ENCODE measurements around the gene SPATS2L.

SPATS2L gene

DNA sequence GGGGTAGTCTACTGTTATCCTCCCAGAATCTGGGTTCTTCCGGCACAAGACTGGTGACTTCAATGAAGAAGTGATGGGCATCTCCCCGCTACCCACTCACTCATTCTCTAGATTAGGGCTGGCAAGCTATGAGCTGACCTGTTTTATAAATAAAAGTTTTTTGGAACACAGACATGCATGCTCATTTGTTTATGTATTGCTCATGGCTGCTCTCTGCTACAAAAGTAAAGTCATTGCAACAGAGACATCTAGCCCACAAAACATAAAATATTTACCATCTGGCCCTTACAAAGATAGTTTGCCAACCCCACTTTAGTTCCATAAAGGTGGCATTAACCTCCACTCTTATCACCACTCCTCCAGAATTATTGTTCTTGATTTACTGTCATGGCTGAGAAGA, 39.1 kb upstream of the SPATS2L start:
- no peak overlapping the region for H3K4me3 ChIP-seq (ENCODE audit: low read depth, low read length)
- H3K9me3 ChIP-seq (ENCODE audit: control insufficient read depth, insufficient read depth, low read depth, low read length), result no peaks in the 10 kb centered on the region
- H3K27ac ChIP-seq (ENCODE audit: extremely low read depth, low read depth, low read length), result no peak overlapping the region
- no peak for TF ChIP-seq ZNF19 (tag by site-specific recombination; IDR thresholded peaks at IDR 0.05; ENCODE audit: low read depth)
- no peak for TF ChIP-seq ZNF561 (tag by site-specific recombination; IDR thresholded peaks at IDR 0.05; ENCODE audit: borderline replicate concordance)
- TF ChIP-seq ZNF707 (tag by site-specific recombination; IDR thresholded peaks at IDR 0.05), result no peak
- TF ChIP-seq ZNF624 (tag by site-specific recombination; IDR thresholded peaks at IDR 0.05), result no peak
- TF ChIP-seq, protein P1, sequence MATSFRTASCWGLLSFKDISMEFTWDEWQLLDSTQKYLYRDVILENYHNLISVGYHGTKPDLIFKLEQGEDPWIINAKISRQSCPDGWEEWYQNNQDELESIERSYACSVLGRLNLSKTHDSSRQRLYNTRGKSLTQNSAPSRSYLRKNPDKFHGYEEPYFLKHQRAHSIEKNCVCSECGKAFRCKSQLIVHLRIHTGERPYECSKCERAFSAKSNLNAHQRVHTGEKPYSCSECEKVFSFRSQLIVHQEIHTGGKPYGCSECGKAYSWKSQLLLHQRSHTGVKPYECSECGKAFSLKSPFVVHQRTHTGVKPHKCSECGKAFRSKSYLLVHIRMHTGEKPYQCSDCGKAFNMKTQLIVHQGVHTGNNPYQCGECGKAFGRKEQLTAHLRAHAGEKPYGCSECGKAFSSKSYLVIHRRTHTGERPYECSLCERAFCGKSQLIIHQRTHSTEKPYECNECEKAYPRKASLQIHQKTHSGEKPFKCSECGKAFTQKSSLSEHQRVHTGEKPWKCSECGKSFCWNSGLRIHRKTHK (tag by site-specific recombination; IDR thresholded peaks at IDR 0.05), result no peak
- TF ChIP-seq ZNF391 (tag by site-specific recombination; IDR thresholded peaks at IDR 0.05; ENCODE audit: borderline replicate concordance, low read depth), result no peak
- TF ChIP-seq, protein P2, sequence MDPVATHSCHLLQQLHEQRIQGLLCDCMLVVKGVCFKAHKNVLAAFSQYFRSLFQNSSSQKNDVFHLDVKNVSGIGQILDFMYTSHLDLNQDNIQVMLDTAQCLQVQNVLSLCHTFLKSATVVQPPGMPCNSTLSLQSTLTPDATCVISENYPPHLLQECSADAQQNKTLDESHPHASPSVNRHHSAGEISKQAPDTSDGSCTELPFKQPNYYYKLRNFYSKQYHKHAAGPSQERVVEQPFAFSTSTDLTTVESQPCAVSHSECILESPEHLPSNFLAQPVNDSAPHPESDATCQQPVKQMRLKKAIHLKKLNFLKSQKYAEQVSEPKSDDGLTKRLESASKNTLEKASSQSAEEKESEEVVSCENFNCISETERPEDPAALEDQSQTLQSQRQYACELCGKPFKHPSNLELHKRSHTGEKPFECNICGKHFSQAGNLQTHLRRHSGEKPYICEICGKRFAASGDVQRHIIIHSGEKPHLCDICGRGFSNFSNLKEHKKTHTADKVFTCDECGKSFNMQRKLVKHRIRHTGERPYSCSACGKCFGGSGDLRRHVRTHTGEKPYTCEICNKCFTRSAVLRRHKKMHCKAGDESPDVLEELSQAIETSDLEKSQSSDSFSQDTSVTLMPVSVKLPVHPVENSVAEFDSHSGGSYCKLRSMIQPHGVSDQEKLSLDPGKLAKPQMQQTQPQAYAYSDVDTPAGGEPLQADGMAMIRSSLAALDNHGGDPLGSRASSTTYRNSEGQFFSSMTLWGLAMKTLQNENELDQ (tag by site-specific recombination; IDR thresholded peaks at IDR 0.05; ENCODE audit: low read depth), result no peak
- TF ChIP-seq, protein P3, sequence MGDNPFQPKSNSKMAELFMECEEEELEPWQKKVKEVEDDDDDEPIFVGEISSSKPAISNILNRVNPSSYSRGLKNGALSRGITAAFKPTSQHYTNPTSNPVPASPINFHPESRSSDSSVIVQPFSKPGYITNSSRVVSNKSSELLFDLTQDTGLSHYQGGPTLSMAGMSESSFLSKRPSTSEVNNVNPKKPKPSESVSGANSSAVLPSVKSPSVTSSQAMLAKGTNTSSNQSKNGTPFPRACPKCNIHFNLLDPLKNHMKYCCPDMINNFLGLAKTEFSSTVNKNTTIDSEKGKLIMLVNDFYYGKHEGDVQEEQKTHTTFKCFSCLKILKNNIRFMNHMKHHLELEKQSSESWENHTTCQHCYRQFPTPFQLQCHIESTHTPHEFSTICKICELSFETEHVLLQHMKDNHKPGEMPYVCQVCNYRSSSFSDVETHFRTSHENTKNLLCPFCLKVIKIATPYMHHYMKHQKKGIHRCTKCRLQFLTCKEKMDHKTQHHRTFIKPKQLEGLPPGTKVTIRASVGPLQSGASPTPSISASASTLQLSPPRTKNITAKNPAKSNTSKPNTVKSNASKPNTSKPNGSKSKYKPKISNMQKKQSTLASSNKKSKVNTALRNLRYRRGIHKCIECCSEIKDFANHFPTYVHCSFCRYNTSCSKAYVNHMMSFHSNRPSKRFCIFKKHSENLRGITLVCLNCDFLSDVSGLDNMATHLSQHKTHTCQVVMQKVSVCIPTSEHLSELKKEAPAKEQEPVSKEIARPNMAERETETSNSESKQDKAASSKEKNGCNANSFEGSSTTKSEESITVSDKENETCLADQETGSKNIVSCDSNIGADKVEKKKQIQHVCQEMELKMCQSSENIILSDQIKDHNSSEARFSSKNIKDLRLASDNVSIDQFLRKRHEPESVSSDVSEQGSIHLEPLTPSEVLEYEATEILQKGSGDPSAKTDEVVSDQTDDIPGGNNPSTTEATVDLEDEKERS (tag by site-specific recombination; IDR thresholded peaks at IDR 0.05), result no peak
- TF ChIP-seq, protein P4, sequence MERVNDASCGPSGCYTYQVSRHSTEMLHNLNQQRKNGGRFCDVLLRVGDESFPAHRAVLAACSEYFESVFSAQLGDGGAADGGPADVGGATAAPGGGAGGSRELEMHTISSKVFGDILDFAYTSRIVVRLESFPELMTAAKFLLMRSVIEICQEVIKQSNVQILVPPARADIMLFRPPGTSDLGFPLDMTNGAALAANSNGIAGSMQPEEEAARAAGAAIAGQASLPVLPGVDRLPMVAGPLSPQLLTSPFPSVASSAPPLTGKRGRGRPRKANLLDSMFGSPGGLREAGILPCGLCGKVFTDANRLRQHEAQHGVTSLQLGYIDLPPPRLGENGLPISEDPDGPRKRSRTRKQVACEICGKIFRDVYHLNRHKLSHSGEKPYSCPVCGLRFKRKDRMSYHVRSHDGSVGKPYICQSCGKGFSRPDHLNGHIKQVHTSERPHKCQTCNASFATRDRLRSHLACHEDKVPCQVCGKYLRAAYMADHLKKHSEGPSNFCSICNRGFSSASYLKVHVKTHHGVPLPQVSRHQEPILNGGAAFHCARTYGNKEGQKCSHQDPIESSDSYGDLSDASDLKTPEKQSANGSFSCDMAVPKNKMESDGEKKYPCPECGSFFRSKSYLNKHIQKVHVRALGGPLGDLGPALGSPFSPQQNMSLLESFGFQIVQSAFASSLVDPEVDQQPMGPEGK (tag by site-specific recombination; IDR thresholded peaks at IDR 0.05), result no peak
- H3K36me3 ChIP-seq (ENCODE audit: control insufficient read depth in 2 of 2, insufficient read depth in 1 of 2, low read length in 2 of 2), result no peaks in the 10 kb centered on the region
- ChIA-PET CTCF (no interaction called here), POLR2A (no interaction called here)
- H3K4me1 ChIP-seq (ENCODE audit: control insufficient read depth, insufficient read depth, low read length), result no peaks in the 10 kb centered on the region

DNA sequence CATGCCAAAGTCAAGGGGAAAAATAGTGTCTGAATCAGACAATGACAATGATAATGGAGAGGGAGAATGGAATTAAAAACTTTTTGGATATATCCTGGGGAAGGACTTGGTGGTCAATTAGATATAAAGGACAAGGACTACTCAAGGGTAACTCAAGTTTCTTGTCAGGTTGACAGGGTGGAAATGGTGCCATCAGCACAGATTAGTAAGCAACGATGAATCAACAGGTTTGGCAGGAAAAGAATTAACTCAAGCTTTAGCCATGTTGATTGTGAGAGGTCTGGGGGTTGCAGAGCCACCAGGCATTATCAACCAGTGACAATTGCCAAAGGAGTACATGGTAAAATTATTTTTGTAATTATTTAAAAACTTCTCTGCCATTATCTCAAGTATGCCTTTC, 35.8 kb upstream of the SPATS2L start:
- Histone ChIP-seq H3K4me1 (ENCODE audit: control insufficient read depth, insufficient read depth, low read length) (no peaks in the 10 kb centered on the region), H3K9me3 (ENCODE audit: control insufficient read depth, insufficient read depth, low read depth, low read length) (no peaks in the 10 kb centered on the region), H3K4me3 (ENCODE audit: low read depth, low read length) (no peak overlapping the region), H3K36me3 (ENCODE audit: control insufficient read depth in 2 of 2, insufficient read depth in 1 of 2, low read length in 2 of 2) (no peaks in the 10 kb centered on the region), H3K27ac (ENCODE audit: extremely low read depth, low read depth, low read length) (no peak overlapping the region)
- TF ChIP-seq SCRT2 (tag by site-specific recombination; IDR thresholded peaks at IDR 0.05) (peak; percentile 55), SCRT1 (tag by site-specific recombination; IDR thresholded peaks at IDR 0.05; ENCODE audit: borderline replicate concordance) (peak; percentile 29; the same call in 1 of the 2 replicates), ZFP37 (tag by site-specific recombination; IDR thresholded peaks at IDR 0.05) (no peak)
- CTCF ChIA-PET, result no interaction called here
- POLR2A ChIA-PET, result no interaction called here

DNA sequence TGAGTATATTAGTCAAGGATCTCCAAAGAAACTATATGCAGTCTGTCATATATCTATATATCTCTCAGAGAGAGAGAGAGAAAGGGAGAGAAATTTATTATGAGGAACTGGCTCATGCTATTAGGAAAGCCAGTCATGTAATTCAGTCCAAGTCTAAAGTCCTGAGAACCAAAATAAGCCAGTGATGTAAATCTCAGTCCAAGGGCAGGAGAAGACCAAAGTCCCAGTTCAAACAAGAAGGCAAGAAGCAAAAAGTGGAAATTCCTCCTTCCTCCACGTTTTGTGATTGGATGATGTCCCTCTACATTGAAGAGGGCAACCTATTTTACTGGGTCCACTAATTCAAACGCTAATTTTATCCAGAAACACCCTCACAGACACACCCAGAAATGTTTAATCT, 34.2 kb upstream of the SPATS2L start:
- Histone ChIP-seq H3K4me3 (ENCODE audit: low read depth, low read length) (no peak overlapping the region), H3K36me3 (ENCODE audit: control insufficient read depth in 2 of 2, insufficient read depth in 1 of 2, low read length in 2 of 2) (no peaks in the 10 kb centered on the region), H3K4me1 (ENCODE audit: control insufficient read depth, insufficient read depth, low read length) (no peaks in the 10 kb centered on the region), H3K9me3 (ENCODE audit: control insufficient read depth, insufficient read depth, low read depth, low read length) (no peaks in the 10 kb centered on the region), H3K27ac (ENCODE audit: extremely low read depth, low read depth, low read length) (no peak overlapping the region)
- TF ChIP-seq ZNF561 (tag by site-specific recombination; IDR thresholded peaks at IDR 0.05; ENCODE audit: borderline replicate concordance) (no peak), OVOL3 (tag by site-specific recombination; IDR thresholded peaks at IDR 0.05) (no peak), ZNF324 (tag by site-specific recombination; IDR thresholded peaks at IDR 0.05) (no peak)
- TF ChIP-seq, protein P5, sequence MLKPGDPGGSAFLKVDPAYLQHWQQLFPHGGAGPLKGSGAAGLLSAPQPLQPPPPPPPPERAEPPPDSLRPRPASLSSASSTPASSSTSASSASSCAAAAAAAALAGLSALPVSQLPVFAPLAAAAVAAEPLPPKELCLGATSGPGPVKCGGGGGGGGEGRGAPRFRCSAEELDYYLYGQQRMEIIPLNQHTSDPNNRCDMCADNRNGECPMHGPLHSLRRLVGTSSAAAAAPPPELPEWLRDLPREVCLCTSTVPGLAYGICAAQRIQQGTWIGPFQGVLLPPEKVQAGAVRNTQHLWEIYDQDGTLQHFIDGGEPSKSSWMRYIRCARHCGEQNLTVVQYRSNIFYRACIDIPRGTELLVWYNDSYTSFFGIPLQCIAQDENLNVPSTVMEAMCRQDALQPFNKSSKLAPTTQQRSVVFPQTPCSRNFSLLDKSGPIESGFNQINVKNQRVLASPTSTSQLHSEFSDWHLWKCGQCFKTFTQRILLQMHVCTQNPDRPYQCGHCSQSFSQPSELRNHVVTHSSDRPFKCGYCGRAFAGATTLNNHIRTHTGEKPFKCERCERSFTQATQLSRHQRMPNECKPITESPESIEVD (tag by site-specific recombination; IDR thresholded peaks at IDR 0.05), result no peak
- ChIA-PET POLR2A (no interaction called here), CTCF (no interaction called here)

All from HEK293 (cell line).